Kidney epithelial cell (primary cell): ENCODE results near the gene CHID1. TPM values are rescaled to one million over a fixed set of nuclear protein-coding genes. Genes with fewer than 3 reads are reported as not detected.

ENCODE experiments used
- DNase-seq: peaks from one replicate; pipeline ENCODE4 v3.0.0-alpha.2; 2010; ENCODE audit warnings: low read depth
- H3K27me3 ChIP-seq: 2 replicates; pipeline ENCODE4 v1.6.0; 2011; ENCODE audit warnings: low read length; ENCODE audit not compliant: control insufficient read depth, insufficient read depth
- H3K36me3 ChIP-seq: 2 replicates; pipeline ENCODE4 v1.5.1; 2011; ENCODE audit warnings: low read length; ENCODE audit not compliant: control insufficient read depth, insufficient read depth
- H3K4me3 ChIP-seq: 2 replicates; pipeline ENCODE4 v1.5.1; 2011; ENCODE audit warnings: low read depth, mild to moderate bottlenecking, control low read depth, low read length
- CTCF ChIP-seq: IDR thresholded peaks from 2 replicates; pipeline ENCODE4 v1.5.1; 2011; ENCODE audit warnings: mild to moderate bottlenecking, moderate library complexity, low read length, control low read depth, inconsistent platforms; ENCODE audit not compliant: insufficient read depth, poor library complexity, severe bottlenecking
- total RNA-seq: library from RNA; depleted of rRNA; stranded (reverse); fragments of >200 nt; gene quantifications from 2 replicates; pipeline ENCODE4 v1.2.3, GENCODE V29; 2015

Gene CHID1
- total RNA-seq, 1 donor from 2014 or later, result 90.0 TPM

- Histone ChIP-seq H3K36me3 (no peaks in the 10 kb centered on the region), H3K4me3 (no peak overlapping the region), H3K27me3 (no peaks in the 10 kb centered on the region)
- no peak for DNase-seq
- TF ChIP-seq CTCF, result no peak
Observed at GRCh38 chr11:937841-938261, 27.2 kb upstream of the CHID1 start.

DNA sequence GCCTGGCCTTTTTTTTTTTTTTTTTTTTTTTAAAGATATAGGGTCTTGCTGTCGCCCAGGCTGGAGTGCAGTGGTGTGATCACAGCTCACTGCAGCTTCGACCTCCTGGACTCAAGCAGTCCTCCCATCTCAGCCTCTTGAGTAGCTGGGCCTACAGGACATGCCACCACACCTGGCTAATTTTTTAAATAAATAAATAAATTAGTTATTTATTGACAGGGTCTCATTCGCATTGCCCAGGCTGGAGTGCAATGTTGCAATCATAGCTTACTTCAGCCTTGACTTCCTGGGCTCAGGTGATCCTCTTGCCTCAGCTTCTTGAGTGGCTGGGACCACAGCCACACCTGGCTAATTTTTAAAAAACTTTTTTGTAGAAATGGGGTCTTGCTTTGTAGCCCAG is 25.6 kb upstream of the CHID1 start:
- no peak for DNase-seq
- no peak overlapping the region for H3K4me3 ChIP-seq
- no peaks in the 10 kb centered on the region for H3K36me3 ChIP-seq
- no peak for TF ChIP-seq CTCF
- H3K27me3 ChIP-seq, result no peaks in the 10 kb centered on the region

DNA sequence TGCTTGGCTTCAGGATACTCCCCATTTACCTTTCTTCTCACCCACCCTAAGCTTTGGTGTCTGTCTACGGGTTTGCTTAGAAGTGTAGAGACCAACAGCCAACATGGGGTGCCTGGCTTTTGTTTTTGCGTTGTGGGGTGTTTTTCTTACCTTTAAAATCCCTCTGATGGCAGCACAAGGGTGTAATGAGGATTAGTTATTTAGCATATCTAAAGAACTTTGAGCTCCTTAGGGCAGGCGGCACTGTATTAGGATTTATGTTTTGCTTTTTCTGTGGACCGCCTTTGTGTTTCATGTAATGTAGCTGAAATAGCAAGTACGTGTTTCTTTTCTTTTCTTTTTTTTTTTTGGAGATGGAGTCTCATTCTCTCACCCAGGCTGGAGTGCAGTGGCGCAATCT is 23.9 kb upstream of the CHID1 start:
- no peak for DNase-seq
- Histone ChIP-seq H3K4me3 (no peak overlapping the region), H3K36me3 (no peaks in the 10 kb centered on the region), H3K27me3 (no peaks in the 10 kb centered on the region)
- no peak for TF ChIP-seq CTCF

DNA sequence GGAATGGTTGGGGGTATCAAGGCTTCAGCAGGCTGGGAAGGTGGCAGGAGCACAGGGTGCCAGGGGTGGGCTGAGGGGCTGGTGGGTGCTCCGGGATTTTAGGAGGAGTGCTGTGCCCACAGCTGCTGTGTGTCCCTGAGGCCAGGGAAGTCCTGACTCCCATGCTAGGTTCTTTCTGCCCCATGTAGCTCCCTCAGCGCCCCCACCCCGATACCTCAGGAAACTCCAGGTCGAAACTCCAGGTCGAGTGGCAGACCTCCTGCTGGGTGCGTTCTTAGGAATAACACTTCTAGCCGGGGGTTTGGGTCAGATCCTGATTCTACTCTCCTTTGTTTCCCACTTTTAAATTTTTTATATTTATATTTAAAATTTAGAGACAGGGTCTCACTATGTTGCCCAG is 23.3 kb upstream of the CHID1 start:
- no peak for DNase-seq
- Histone ChIP-seq H3K27me3 (no peaks in the 10 kb centered on the region), H3K36me3 (no peaks in the 10 kb centered on the region), H3K4me3 (no peak overlapping the region)
- TF ChIP-seq CTCF, result no peak

- no peak overlapping the region for H3K4me3 ChIP-seq
- H3K36me3 ChIP-seq, result no peaks in the 10 kb centered on the region
- no peak for DNase-seq
- no peak for TF ChIP-seq CTCF
- no peaks in the 10 kb centered on the region for H3K27me3 ChIP-seq
Observed at GRCh38 chr11:933142-933851, 22.7 kb upstream of the CHID1 start.

DNA sequence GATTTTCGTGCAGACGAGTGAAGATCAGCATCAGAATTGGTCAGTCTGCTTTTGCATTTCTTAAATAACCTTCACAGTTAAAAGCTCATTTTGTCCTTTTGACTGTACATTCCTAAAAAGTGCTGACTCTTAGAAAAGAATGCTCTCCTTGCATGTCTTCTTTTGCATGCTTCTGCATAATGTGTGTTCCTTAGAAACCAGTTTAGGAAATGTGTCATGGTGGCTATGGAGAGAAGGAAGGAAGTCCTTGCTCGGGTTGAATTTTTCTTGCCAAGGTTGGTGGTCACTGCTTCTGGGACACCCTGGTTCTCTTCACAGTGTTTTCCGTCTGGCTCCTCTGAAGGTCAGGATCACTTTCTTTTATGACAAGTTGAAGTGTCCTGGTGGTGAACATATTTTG is 21.8 kb upstream of the CHID1 start:
- no peak for TF ChIP-seq CTCF
- DNase-seq, result no peak
- no peaks in the 10 kb centered on the region for H3K36me3 ChIP-seq
- H3K27me3 ChIP-seq, result no peaks in the 10 kb centered on the region
- no peak overlapping the region for H3K4me3 ChIP-seq
